OCI-LY7 (cell line): Measurements from ENCODE around the gene LYVE1.

ENCODE experiments used
- EZH2phosphoT487 ChIP-seq: fragments of 200-600 bp; sonication (generic); IDR thresholded peaks from 2 replicates; pipeline ENCODE4 v1.6.1; 2018; ENCODE audit warnings: low read depth, borderline replicate concordance, mild to moderate bottlenecking, mixed run types, antibody characterized with exemption, low read length, moderate library complexity, mixed read lengths
- TF ChIP-seq, protein P1 (sequence below): fragments of 200-600 bp; sonication (generic); conservative IDR thresholded peaks from 2 replicates; pipeline ENCODE4 v1.5.1; 2014; ENCODE audit warnings: mild to moderate bottlenecking, antibody characterized with exemption, low read length, moderate library complexity, mixed read lengths

DNA sequence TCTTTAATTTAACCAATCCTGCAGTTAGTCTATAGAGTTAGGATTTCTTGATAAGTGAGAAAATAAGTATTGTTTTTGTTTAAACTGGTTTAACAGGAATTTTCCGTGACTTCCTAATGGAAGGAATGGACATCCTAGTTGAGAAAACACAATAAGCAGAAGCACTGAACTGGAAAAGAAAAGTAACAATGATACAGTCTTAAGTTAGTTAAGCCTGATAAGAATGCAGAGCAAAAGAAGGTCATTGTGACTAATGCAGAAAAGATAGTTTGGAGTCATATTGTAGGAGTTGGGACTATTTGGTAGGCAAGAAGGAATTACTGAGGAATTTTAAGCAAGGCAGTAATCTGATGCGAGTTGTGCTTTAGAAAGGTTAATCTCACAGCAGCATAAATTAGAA lies 39.2 kb downstream of the LYVE1 start:
- TF ChIP-seq, protein P1, sequence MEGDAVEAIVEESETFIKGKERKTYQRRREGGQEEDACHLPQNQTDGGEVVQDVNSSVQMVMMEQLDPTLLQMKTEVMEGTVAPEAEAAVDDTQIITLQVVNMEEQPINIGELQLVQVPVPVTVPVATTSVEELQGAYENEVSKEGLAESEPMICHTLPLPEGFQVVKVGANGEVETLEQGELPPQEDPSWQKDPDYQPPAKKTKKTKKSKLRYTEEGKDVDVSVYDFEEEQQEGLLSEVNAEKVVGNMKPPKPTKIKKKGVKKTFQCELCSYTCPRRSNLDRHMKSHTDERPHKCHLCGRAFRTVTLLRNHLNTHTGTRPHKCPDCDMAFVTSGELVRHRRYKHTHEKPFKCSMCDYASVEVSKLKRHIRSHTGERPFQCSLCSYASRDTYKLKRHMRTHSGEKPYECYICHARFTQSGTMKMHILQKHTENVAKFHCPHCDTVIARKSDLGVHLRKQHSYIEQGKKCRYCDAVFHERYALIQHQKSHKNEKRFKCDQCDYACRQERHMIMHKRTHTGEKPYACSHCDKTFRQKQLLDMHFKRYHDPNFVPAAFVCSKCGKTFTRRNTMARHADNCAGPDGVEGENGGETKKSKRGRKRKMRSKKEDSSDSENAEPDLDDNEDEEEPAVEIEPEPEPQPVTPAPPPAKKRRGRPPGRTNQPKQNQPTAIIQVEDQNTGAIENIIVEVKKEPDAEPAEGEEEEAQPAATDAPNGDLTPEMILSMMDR, result no peak
- no peak for TF ChIP-seq EZH2phosphoT487
